T-helper 22 cell (primary cell): ENCODE results near the gene KCTD5.

ENCODE experiments used
- DNase-seq: peaks from one replicate; pipeline ENCODE4 v3.0.0-alpha.2; 2020; ENCODE audit warnings: low read depth

Gene KCTD5

DNA sequence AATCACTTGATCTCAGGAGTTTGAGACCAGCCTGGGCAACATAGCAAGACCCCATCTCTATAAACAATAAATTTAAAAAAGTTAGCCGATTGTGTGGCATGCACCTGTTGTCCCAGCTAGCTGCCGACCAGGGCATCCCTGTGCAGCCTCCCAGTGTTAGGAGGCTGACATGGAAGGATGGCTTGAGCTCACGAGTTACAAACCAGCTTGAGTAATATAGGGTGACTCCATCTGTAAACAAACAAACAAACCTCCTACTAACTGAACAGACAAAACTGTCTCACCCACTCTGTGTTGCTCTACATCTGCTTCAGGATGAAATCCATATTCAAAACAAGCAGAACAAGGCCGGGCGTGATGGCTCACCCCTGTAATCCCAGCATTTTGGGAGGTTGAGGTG is 44.6 kb downstream of the KCTD5 start:
- no peak for DNase-seq

DNA sequence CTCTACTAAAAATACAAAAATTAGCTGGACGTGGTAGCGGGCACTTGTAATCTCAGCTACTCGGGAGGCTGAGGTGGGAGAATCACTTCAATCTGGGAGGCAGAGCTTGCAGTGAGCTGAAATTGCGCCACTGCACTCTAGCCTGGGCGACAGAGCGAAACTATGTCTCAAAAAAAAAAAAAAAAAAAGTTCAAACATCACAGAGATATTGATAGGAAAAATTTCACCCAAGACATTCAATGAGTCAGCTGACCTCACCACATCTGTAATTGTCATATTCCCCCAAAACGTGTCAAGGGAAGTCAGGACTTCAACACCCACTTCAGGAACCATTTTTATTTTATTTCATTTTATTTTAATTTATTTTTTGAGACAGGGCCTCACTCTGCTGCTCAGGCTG is 45.7 kb downstream of the KCTD5 start:
- no peak for DNase-seq

DNA sequence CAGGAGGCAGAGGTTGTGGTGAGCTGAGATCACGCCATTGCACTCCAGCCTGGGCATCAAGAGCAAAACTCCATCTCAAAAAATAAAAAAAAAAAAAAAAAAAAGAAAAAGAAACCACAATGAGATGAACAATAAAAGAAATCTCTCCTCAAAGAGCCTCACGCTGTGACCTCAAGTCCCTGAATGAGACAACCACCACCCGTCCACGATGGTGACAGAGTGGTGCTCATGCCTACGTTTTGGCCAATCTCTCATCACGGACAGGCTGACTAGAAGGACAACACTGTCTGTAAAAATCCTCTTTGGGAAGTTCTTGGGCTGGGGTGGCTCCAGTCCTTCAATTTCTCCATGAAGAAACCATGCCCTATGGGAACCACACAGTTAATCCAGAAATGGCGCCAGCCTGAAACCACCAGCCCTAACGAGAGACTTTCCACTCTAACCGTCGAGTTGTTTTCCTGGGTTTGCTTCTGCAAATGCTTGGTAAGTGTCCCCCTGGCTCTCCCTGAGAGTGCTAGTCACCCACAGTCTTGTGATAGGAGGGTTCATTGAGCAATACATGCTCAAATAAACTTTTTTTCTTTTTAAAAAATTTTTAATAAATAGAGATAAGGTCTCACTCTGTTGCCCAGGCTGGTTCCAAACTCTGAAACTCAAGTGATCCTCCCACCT is 52.7 kb downstream of the KCTD5 start:
- DNase-seq: no peak

DNA sequence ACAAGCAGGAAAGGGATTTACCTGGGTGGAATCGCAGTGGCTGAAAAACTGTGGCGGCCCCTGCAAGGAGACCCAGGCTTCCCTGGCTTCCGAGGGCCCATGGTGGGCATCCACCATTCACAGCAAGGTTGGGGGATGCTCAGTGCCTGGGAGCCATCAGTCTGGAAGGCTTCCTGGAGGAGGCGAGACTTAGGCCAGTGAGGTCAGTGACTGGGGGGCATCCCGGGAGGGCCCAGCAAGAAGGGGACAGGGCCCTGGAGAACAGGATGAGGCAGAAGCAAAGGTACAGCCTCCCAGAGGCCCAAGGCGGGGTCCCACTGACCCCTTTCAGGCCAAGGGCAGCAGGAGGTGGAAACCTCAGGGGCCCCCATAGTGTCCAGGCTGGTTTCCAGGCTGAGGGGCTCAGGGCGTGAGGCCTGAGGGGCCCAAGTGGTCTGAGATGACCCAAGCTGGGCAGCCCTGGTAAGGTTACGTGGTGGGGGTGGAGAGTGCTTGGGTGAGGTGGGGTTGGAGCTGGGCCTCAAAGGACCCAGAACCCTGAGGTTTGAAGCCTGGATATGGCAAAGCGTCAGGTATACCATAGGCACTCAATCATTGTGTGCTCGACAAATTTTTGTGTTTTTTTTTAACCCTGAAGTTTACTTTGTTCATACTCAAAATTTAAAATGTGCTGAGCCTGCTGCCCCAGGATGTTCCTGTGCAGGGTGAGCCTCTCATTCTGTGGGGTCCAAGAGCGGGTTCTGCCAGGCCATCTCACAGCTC is 54.3 kb downstream of the KCTD5 start:
- no peak for DNase-seq

DNA sequence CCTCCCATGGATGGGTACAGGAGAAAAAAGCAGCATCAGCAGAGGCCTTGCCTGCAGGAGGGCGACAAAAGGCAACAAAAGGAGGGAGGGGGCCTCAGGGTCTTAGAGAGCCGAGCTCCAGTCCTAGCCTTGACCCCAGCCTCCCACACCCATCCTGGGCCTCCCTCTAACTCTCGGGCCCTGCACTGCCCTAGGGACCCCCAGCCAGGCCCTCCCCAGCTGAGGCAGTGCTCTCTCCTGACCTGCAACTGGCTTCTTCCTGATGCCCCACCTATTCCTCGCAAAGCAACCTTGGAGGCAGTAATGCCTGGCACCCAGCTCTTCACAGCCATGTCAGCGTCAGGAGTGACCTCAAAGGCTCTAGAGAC is 54.9 kb downstream of the KCTD5 start:
- no peak for DNase-seq

DNA sequence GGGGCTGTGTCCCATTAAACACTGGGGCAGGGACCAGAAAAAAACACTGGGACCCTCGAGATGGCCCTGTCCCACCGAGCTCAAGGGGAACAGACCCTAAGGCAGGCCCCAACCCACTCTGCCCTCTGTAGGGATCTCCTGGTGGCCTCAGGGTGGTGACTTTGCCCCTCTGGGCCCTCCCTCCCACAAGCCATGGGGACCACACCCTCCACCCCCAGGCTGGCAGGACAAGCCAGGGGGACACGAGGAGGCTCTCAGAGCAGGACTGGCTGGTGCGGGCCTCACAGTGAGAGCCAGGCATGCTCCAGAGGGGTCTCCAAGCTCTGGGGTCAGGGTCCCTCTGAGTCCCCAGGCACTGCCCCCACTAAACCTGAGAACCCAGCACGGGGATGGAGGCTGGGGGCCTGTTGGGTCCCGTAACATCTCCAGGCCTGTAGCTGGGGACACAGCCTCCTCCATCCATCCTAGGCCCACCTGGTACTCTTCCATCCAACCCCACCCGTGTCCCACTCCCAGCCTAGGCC is 55.6 kb downstream of the KCTD5 start:
- no peak for DNase-seq

DNA sequence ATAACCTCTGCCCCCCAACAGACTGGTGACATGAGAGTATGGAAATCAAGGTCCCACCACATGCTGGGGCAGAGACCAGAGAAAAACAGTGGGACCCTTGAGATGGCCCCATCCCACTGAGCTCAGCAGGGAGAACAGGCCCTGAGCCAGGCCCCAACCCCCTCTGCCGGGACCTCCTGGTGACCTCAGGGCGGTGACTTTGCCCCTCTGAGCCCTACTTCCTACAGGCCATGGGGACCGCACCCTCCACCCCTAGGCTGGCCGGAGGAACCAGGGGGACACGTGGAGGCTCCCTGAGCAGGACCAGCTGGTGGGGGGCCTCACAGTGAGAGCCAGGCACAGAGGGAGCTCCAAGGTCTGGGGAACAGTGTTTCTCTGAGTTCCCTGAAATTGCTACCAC is 56.3 kb downstream of the KCTD5 start:
- DNase-seq: no peak

DNA sequence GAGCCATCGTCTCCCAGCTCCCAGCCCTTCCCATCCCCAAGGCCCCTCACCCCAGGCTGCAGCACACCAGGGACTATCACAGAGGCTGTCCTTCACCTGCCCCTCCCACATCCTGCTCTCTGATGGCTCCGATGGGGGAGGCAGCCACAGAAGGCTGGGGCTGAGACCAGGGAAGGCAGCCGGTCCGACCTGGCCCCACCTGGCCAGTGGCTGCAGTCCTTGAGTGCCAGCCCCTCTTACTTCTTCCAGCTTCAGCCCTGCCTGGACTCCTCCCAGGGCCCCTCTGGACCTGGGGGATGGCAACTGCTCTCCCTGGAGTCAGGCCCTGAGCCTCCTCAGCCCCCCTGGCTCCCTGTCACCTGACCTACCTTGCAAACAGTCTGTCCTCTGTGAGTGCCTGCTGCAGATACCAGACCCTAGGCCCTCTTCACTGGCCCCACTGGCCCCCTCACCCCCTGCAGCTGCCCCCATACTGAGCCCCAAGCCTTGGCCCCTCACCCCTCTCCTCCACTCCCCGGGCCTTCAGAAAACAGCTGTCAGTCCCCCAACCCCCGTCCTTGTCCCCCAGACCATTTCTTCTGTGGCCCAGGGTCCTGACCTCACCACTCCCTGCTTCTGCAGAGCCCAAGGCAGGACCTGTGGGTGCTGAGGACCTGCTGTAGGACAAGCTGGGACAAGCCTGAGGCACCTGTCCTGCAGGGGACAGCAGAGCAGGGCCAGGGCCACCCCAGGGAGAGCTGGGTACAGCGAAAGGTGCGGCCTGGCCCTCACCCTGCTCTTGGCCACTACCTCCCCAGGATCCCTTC is 57.5 kb downstream of the KCTD5 start:
- DNase-seq: no peak

DNA sequence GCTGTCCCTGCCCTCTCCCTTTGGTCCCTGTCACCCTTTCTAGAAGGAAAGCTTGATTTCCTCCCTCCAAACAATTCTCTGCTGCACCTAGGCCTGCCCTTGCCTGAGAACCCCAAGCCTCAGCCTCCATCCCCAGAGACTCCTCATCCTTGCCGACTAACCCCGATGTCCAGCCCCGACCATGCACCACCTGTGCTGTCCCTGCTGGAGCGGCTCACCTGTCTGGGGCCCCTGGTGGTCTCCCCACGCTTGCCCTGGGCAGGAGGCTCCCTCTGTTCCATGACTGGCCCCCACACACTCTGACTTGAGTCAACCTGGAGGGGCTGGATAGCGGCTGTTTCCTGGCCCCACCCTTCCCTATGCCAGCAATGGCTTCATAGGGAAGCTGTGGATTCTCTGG is 58.2 kb downstream of the KCTD5 start:
- DNase-seq: no peak

DNA sequence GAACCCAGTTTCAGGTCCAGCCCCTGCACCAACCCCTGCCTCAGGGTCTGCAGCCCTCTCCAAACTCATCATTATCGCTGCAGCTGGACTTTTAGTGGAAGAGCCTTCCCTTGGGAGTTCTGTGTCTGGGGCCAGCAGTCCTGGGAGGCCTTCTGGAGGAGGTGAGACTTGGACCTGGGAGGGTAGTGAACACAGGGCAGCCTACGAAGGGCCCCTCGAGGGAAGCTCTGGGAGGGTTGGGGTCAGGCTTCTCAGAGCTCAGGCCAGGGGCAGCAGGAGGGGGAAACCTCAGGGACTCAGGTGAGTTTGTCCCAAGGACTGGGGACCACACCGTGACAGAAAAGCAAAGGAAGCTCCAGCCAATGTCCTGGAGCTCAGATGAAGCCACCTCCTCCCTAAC is 58.8 kb downstream of the KCTD5 start:
- no peak for DNase-seq

DNA sequence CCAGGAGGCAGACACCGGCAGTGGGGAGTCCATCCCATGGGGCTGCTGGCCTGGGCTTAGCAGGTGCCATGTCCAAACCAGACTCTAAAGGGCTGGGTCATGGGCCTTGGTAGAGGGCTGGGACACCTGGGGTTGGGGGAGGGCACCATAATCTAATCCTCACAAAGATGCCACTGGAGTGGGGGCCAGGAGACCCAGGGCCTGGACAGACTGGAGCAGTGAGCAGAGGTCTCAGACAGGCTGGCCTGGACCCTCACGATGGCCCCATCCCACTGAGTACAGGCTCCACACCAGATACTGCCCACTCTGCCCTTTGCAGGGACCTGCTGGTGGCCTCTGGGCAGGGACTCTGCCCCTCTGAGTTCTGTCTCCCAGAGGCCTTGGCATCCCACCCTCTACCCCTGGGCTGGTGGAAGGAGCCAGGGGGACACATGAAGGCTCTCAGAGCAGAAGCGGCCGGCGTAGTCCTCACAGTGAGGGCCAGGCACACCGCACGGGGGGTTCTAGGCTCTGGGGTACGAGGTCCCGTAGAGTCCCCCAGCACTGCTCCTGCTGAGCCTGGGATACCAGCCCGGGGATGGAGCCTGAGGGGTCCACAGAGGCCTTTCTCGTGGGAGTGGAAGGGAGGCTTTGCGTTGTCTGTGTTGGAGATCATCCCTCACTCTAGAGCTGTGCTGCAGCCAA is 60.1 kb downstream of the KCTD5 start:
- DNase-seq: no peak

DNA sequence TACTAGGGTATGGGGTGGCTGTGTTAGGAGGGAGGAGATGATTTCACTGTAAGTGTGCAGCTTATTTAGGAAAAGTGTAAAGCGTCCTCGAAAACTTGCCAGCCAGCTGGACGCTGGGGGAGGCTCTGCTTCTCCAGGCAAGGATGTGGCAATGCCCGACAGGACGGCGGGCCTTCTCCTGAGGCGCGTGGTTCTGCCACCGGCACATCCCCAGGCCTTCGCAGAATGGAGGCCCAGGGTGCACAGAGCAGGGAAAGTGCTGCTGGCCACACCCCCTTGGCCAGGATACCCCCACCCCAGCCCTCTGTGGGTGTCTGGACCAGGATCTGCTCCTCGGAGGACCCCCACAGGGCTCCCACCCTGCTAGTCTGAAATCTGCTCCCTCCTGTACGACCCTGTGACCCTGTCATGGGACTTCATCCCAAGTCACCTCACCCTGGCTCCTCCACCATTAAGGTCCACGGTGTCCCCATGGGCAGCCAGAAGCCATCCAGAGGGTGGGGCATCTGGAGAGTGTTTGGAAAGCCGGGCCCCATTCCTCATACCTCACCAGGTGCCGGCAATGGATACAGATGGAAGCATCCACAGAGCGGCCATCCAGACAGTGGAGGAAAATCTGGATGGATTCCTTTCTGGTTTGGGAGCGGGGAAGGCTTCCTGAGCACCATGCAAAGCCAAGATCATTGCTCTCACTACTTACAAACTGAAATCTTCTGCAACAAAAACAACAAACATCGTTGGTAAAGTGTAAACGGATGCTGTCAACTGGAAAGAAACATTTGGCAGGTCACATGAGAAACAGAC is 60.9 kb downstream of the KCTD5 start:
- no peak for DNase-seq

DNA sequence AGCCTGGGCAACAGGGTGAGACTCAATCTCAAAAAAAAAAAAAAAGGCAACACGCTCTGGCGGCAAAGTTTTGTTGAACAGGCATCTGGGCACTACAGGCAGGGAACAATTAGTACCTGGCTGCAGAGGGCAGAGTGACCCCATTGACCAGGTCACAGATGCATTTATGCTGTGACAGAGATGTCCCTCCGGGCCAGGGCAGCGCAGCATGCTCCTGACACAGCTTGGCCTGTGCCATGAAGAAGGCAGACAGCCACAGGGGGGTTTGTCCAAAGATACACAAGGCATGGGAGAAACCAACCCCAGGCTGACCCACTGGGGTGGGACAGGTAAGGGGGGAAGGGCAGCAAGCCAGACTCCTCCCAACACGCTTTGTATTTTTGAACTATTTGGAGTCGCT is 62.4 kb downstream of the KCTD5 start:
- no peak for DNase-seq

DNA sequence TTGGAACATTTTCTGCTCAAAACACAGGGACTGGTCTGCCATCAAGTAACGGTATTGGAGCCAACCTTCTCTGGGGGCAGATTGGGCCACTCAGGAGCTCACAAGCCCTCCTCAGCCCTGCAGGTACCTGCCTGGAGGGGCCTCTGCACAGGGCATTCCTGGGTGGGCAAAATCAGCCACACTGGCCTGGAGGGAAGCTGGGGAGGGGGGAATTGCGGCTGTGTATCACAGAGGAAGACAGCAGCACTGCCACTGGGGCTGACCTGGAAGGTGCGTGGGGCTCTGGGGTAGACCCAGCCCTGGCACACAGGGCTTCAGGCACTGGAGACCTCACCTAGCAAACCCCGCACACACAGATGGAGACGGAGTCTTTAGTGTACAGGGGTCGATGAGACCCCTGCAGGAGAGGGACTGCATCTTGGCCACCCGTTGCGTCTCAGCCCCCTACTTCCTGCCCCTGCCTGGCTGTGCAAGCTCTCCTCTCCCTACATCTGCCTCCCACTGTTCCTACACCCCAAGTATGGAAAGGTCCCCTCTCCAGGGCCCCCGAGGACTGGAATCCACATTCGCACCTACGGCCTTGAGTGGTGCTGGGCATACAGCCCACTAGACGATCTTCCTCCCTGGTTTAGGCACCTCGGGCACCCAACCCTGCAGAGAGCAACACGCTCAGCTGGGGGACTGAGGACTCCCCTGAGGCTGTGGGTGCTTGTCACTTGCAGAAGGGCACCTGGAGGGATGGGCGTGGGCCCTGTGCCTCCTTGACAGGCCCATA is 63.0 kb downstream of the KCTD5 start:
- DNase-seq: no peak

DNA sequence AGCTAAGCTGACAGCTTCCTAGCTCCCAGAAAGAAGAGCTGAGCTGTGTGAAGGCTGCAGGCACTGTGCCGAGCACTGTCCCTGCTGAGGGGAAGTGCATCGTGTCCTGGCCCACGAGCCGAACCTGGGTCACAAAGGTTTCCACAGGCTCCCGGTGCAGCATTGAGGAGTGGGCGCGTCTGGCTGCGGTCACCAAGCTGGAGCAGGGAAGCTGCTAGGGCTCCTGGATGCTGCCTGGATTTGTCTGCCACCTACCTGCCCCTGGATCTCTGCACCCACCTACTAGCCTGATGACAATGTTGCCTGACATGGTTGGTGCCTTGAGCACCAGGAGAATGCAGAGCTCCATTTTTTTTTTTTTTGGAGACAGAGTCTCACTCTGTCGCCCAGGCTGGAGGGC is 63.6 kb downstream of the KCTD5 start:
- no peak for DNase-seq

DNA sequence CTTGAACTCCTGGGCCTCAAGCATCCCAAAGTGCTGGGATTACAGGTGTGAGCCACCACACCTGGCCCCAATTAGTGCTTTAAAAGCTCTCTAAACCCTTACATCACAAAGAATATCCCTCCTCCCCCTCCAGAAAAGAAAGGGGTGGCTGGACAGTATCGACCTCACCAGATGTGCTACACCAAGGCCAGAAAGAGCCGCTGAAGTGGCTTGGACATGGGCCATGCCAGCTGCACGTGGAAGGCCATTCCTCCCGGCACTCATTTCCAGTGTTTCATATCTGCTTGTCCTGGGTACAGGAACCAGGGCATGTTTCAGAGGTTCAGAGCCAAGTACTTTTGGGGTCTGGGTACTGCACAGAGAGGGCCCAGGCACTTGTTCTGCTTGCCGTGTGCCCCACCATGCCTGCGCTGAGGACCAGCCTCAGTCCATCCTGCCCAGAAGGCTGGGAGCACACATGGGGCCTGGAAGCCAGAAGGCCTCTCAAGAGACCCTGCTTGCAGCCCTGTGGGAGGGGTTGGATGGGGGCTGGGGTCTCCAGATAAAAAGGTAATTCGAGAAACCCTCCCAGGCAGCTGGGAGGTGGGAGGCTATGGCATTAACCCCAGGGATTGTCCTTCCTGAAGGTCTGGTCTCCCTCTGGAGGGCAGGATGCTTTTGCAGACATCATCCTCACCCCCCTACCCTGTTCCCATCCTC is 66.6 kb downstream of the KCTD5 start:
- DNase-seq: no peak

DNA sequence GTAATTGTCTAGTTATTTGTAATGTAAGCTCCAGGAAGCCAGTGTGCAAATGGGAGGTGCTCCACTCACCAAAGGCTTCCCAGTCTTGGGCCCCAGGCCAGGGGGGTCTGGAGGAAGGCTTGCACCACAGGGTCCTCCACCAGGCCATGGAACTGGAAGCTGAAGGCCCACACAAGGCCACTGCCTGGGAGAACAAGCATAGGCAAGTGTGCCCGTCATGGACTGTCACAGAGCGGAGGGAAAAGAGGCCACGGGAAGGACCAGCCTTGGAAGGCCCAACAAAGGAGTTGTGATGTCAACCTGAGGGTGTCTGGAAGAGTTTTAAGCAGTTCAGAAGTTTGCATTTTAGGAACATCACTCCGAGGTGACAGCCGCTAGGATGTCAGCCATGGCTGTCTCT is 67.2 kb downstream of the KCTD5 start:
- DNase-seq: no peak

DNA sequence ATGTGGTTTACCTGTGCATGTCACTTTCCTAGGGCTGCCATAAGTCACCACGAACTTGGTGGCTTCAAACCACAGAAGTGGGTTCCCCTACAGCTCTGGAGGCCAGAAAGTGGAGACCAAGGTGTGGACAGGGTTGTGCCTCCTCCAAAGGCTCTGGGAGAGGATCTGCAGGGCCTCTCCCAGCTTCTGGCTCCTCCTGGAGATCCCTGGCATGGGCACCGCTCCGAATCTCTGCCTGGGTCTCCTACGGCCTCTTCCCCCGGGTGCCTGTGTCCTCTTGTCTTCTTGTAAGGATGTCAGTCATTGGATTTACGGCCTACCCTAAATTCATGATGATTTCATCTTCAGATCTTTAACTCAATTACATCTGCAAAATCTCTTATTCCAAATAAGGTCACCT is 67.6 kb downstream of the KCTD5 start:
- DNase-seq: no peak

DNA sequence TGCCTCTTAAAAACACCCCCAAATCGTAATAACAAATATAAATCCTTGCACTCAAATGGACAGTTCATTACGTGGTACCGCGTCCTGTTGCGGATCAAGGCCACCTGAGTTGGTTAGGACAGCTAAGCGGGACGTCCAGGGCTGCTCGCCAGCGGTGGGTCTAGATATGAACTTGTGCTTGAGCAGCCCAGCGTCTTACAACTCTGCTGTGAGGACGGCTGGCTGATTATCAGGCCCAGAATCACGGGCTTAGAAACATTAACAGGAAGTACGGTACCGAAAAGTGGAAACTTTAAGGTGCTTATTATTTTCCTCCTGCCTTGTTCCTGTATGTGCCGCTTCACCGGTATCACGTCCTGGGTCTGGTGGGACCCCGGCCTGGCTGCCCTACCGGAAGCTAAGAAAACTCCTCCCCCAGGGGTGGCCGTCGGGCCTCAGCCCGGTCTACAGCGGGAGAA is 69.3 kb downstream of the KCTD5 start:
- no peak for DNase-seq
